ENCODE data around the gene PDE6H.
A peak's percentile ranks its signal among the peaks of the same experiment; 100 is the strongest.

Gene PDE6H

DNA sequence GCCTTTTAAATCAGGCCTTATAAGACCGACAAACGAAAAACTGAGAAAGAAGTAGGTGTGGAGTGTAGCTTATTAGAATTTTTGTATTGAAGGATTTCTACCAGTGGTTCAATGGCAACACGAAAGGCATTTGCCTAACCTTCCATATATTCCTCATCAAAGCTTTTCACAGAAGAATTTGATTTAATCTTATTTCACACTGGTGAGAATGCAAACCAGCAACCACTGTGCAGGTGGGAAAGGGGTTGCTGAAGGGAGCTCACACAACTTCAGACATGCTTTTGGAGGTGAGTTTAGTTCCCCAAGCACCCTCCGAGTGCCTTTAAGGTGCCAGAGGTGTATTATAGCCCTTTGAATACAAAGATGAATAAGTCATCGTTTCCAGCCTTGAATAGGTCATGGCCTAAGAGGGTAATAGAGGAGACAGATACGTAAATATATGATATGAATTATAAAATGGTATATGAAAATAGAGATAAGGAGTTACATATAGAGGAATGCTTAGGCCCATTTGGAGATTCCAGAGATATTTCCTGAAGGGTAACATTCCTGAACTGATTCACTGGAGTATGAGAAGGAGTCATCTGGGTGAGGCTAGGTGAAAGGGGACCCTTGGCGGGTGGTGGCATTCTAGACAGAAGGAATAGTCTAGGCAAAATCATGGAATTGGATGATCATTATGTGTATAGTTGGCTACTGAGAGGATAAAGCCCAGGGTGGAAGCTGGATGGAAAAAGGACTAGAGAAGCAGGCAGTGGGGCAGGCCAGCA, 40.9 kb upstream of the PDE6H start:
- TF ChIP-seq, protein P1, sequence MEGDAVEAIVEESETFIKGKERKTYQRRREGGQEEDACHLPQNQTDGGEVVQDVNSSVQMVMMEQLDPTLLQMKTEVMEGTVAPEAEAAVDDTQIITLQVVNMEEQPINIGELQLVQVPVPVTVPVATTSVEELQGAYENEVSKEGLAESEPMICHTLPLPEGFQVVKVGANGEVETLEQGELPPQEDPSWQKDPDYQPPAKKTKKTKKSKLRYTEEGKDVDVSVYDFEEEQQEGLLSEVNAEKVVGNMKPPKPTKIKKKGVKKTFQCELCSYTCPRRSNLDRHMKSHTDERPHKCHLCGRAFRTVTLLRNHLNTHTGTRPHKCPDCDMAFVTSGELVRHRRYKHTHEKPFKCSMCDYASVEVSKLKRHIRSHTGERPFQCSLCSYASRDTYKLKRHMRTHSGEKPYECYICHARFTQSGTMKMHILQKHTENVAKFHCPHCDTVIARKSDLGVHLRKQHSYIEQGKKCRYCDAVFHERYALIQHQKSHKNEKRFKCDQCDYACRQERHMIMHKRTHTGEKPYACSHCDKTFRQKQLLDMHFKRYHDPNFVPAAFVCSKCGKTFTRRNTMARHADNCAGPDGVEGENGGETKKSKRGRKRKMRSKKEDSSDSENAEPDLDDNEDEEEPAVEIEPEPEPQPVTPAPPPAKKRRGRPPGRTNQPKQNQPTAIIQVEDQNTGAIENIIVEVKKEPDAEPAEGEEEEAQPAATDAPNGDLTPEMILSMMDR (IDR thresholded peaks at IDR 0.05): no peak
- TF ChIP-seq ZFX (IDR thresholded peaks at IDR 0.05; ENCODE audit: borderline replicate concordance): no peak
- H3K27ac ChIP-seq: no peak overlapping the region

DNA sequence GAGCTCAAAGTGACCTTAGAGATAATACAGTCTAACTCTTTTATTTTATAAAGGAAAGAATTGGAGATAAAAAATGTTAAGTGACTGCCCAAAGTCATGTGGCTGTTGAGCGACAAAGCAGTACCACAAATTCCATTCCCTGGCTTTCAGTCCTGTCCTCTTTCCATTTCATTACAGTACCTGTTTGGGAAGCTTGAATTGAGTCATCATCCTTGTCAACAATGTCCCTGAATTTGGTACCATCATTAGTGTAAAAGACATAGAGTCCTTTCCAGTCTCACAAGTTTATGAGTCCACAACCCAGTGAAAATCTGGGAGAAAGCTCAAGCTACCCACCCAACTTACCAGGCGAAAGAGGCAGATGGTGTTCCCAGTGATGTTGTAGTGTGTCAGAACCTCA, 38.3 kb upstream of the PDE6H start:
- TF ChIP-seq ZFX (IDR thresholded peaks at IDR 0.05; ENCODE audit: borderline replicate concordance): no peak
- TF ChIP-seq, protein P1 (IDR thresholded peaks at IDR 0.05): no peak
- peak overlapping the region; percentile 48 for H3K27ac ChIP-seq

DNA sequence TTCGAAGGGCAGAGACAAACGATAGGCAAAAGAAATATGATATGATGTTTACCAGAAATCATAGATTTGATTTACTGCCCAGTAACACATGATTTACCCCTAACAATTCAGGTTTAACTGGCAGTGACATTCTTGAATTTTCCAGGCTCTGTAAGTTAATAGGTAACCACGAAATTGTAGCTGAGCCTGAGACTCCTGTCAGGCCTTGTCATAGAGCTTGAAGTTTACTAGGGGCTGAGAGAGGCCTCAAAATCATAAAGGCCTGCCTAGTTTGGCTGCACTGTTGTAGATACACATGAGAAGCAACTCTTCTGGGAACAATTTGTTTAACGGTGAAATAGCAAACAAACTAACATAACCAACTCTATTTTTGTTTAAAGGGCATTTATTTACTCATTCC, 37.8 kb upstream of the PDE6H start:
- H3K27ac ChIP-seq: peak overlapping the region; percentile 48
- TF ChIP-seq, protein P1 (IDR thresholded peaks at IDR 0.05): no peak
- no peak for TF ChIP-seq ZFX (IDR thresholded peaks at IDR 0.05; ENCODE audit: borderline replicate concordance)

DNA sequence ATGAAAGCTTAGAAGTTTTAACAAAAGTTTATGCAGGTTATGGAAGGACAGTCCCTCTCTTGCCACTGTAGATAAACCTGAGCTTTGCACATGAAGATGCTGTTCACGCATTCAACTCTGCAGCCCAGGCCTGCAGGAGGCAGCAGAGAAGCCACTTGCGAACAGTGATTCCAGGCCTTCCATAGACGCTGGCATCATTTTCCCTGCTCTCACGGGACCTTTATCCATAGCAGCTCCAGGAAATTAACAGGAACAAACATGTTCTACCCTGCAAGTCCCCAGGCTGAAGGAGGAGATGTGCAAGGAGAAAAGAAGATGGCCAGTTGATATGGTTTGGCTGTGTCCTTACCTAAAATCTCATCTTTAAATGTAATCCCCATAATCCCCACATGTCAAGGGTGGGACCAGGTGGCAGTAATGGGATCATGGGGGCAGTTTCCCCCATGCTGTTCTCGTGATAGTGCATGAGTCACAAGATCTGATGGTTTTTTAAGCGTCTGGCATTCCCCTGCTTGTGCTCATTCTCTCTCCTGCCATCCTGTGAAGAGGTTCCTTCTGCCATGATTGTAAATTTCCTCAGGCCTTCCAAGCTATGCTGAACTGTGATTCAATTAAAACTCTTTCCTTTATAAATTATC, 36.5 kb upstream of the PDE6H start:
- no peak overlapping the region for H3K27ac ChIP-seq
- no peak for TF ChIP-seq ZFX (IDR thresholded peaks at IDR 0.05; ENCODE audit: borderline replicate concordance)
- TF ChIP-seq, protein P1 (IDR thresholded peaks at IDR 0.05): peak; percentile 45

DNA sequence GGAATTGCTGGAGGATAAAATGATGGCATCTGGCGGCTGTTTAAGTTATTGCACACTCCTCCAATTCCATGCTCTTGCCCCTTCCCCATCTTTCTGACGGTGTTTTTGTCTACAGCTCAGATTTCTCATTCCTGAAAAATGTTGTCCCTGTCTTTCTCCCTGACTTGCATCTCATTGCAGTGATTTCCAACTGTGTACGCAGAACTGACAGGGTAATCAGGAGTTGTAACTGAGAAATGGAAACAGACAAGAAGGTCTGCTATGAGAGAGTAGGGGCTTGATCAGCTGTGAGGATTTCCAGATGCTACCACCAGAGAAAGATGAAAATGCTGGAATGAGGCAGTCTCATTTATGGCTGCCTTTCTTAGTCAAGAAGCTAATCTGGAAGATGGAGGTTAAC, 35.8 kb upstream of the PDE6H start:
- H3K27ac ChIP-seq: no peak overlapping the region
- TF ChIP-seq ZFX (IDR thresholded peaks at IDR 0.05; ENCODE audit: borderline replicate concordance): no peak
- TF ChIP-seq, protein P1 (IDR thresholded peaks at IDR 0.05): no peak

DNA sequence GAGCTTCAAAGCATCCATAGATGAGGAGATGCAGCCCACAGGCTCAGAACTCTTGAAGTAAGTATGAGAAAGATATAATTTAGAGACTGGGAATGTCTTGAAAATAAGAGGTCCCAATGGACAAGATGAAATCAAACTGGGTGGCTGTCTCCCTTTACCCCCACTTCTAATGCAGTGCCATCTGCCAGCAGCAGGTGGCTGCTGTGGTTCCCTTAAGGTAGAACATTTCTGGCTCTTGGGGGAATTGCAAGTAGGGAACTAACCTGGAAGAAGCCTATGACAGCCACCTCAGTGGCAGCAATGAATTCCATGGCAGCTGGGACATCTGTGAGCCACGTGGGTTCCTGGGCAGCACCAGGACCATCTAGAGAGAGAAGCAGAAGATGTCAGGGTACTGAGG, 35.2 kb upstream of the PDE6H start:
- TF ChIP-seq, protein P1 (IDR thresholded peaks at IDR 0.05): no peak
- no peak for TF ChIP-seq ZFX (IDR thresholded peaks at IDR 0.05; ENCODE audit: borderline replicate concordance)
- no peak overlapping the region for H3K27ac ChIP-seq

DNA sequence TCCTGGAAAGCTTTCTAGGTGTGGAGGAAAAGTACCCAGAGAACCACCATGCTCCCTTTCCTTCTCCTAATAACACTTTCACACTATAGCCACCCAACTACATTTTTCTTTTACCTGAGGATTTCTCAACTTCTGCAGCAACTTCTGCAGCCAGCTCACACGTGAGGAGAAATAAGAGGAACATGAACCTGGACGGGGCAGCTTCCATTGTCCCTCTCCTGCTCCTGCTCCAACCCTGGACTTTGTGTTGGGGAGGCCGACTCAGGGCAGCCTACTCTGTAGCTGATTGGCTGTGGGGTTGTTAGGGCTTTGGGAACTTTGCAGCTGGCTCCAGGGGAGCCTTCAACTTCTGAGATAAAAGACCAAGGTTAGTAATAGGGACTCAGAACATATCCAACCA, 34.5 kb upstream of the PDE6H start, which contains the start of gene ERP27:
ERP27 (minus strand) TSS at position 237 of the 400 bp plus-strand sequence; CDS start at position 208, 29 bp downstream.
- TF ChIP-seq, protein P1 (IDR thresholded peaks at IDR 0.05): no peak
- TF ChIP-seq ZFX (IDR thresholded peaks at IDR 0.05; ENCODE audit: borderline replicate concordance): no peak
- H3K27ac ChIP-seq: no peak within 1 kb of the TSS

Measured in 22Rv1 (cell line).